Measurements from ENCODE around the gene CHDH.

- TF ChIP-seq TAF1 (IDR thresholded peaks at IDR 0.05; ENCODE audit: low read depth) (no peak), REST (IDR thresholded peaks at IDR 0.05; ENCODE audit: low read depth) (no peak), RAD21 (IDR thresholded peaks at IDR 0.05; ENCODE audit: low read depth) (no peak), MAX (IDR thresholded peaks at IDR 0.05) (no peak), TCF12 (IDR thresholded peaks at IDR 0.05; ENCODE audit: low read depth) (no peak), CEBPB (IDR thresholded peaks at IDR 0.05) (no peak), EP300 (IDR thresholded peaks at IDR 0.05; ENCODE audit: borderline replicate concordance) (no peak)
Observed at GRCh38 chr3:53860196-53860595, 14.0 kb upstream of the CHDH start.
